Cardiac muscle cell (in vitro differentiated cells and primary cell): ENCODE measurements around the gene PARP1. TPM values are rescaled to one million over a fixed set of nuclear protein-coding genes. Genes with fewer than 3 reads are reported as not detected.

Experiments
- DNase-seq, 2 donors: peaks; one replicate each; pipeline versions ENCODE4 v3.0.0 to v3.0.0-alpha.2; 2010 to 2017; ENCODE audit warnings: low read depth in 1 of 2, low spot score in 1 of 2
- H3K27ac ChIP-seq: fragments of 200-600 bp; sonication (generic); 2 replicates; pipeline ENCODE4 v1.5.1; 2016
- H3K27me3 ChIP-seq: fragments of 200-600 bp; sonication (generic); 2 replicates; pipeline ENCODE4 v1.6.0; 2016; ENCODE audit warnings: control low read depth
- H3K36me3 ChIP-seq: fragments of 200-600 bp; sonication (generic); 2 replicates; pipeline ENCODE4 v1.5.1; 2016; ENCODE audit warnings: control low read depth
- H3K4me1 ChIP-seq: fragments of 200-600 bp; sonication (generic); 2 replicates; pipeline ENCODE4 v1.8.1; 2017; ENCODE audit warnings: low read depth, mild to moderate bottlenecking, mixed run types
- H3K4me3 ChIP-seq: fragments of 200-600 bp; sonication (generic); 2 replicates; pipeline ENCODE4 v1.5.1; 2016; ENCODE audit warnings: mild to moderate bottlenecking
- H3K9me3 ChIP-seq: fragments of 200-600 bp; sonication (generic); 2 replicates; pipeline ENCODE4 v1.5.1; 2017; ENCODE audit warnings: low read depth, mild to moderate bottlenecking, control low read depth
- CTCF ChIP-seq: IDR thresholded peaks from 2 replicates; pipeline ENCODE4 v1.5.1; 2012; ENCODE audit warnings: low read depth, mild to moderate bottlenecking, low read length
- polyA plus RNA-seq: library from polyadenylated mRNA; unstranded; fragments of >200 nt; fragmentation: Nextera tagmentation; extraction: Ambion mirVana; gene quantifications from 2 replicates; pipeline ENCODE4 v1.2.1, GENCODE V29; 2016
- total RNA-seq: library from RNA; depleted of rRNA; stranded (reverse); fragments of >200 nt; gene quantifications from 2 replicates; pipeline ENCODE4 v1.2.3, GENCODE V29; 2016

Gene PARP1
- total and polyA plus RNA-seq, 2 experiments from 2014 or later: 192 to 373 TPM

DNA sequence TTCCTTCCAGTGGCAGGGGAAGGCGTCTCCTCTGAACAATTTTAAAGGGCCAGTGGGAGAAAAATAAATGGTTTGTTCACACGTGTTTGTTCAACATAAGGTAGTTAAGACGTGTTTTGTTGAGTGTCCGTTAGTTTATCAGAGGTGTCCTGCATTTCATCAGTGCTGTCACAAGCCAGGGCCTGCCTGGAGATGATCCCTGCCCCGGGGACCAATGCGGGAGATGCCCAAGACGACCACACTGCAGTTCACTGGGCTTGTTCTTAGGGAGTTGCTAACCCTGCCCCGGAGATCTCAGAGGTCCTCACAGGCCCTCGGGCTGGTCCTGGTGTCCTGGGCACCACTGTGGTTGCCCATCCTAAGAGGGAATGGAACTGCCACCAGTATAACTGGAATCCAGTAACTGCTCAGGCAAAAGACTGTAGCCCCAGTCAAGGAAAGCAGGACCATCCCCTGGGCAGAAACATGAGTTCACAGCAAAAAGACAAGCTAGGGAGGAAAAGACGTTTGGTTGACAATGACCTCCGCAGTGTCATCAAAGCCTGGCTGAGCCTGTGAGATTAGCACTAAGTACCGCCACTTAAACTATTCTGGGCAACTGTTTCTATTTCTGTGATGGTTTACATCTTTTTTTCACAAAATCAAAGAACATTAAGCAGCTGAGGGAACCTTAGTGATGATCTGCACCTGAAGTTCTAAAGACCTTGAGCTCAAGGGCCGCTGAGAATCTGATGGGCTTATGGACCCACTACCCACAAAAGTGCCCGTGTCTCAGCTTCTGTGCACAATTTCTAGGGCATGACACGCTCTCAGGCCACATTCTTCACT, 54.0 kb downstream of the PARP1 start:
- Histone ChIP-seq H3K27me3 (no peaks in the 10 kb centered on the region), H3K4me1 (peaks cover 67% of the 10 kb centered on the region), H3K9me3 (no peaks in the 10 kb centered on the region), H3K36me3 (no peaks in the 10 kb centered on the region), H3K4me3 (no peak overlapping the region), H3K27ac (peak overlapping the region; percentile 87)
- peak in 1 of 2 donors; percentile 52 for DNase-seq
- no peak for TF ChIP-seq CTCF

- Histone ChIP-seq H3K27me3 (no peaks in the 10 kb centered on the region), H3K4me1 (peaks cover 73% of the 10 kb centered on the region), H3K9me3 (no peaks in the 10 kb centered on the region), H3K36me3 (no peaks in the 10 kb centered on the region), H3K4me3 (no peak overlapping the region), H3K27ac (peak overlapping the region; percentile 87)
- TF ChIP-seq CTCF: no peak
- no peak for DNase-seq
Measured at GRCh38 chr1:226351709-226352108, 56.2 kb downstream of the PARP1 start.

DNA sequence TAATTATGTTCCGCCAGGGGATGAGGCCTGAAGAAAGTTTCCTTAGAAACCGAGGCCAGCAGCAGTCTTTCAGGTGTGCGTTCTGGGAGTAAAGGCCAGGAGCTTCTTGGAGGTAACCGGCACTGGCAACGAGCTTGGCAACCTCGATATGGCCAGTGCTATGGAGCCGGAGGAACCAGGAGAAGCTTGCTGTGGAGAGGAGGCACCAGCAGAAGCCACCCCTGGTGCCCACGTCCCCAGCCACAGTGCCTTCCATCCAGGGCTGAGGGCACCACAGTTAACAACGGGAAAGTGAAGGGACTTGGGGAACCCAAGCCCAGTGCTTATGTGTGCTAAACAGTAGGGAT, 57.4 kb downstream of the PARP1 start:
- Histone ChIP-seq H3K27ac (peak overlapping the region; percentile 67), H3K9me3 (no peaks in the 10 kb centered on the region), H3K36me3 (no peaks in the 10 kb centered on the region), H3K4me1 (peaks cover 62% of the 10 kb centered on the region), H3K27me3 (no peaks in the 10 kb centered on the region), H3K4me3 (no peak overlapping the region)
- TF ChIP-seq CTCF: no peak
- no peak for DNase-seq

DNA sequence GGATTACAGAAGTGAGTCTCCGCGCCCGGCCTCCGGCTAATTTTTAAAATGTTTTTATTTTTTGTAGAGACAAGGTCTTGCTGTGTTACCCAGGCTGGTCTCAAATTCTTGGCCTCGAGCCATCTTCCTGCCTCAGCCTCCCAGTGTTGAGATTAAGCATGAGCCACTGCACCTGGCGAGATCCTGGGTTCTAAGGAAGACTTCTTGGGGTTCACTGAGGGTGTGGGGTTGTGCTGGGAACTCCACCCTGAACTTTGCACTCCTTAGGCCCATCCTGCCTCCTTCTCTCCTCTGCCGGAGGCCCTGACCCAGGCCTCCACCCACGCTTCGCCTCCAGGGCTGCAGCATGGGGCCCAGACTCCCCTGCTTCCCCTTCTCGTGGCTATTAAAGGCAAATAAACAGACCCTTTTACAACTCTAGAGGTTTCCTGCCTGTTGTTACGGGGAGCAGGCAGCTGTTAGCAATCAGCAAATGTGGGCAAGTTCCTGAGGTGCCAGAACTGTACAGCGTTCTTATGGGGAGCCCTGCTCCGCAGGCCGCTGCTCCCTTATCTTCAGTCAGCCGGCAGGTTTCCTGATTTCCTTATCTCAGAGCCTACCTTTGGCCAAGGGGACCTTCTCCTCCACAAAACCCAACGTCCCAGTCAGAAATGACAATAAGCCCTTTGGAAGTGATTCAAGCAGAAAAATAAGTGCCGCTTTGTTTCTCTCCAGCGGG, 57.9 kb downstream of the PARP1 start:
- Histone ChIP-seq H3K4me3 (no peak overlapping the region), H3K4me1 (peaks cover 56% of the 10 kb centered on the region), H3K27ac (peak overlapping the region; percentile 67), H3K36me3 (no peaks in the 10 kb centered on the region), H3K9me3 (no peaks in the 10 kb centered on the region), H3K27me3 (no peaks in the 10 kb centered on the region)
- DNase-seq: peak in 1 of 2 donors; percentile 52
- no peak for TF ChIP-seq CTCF

- no peak overlapping the region for H3K27ac ChIP-seq
- TF ChIP-seq CTCF: no peak
- H3K9me3 ChIP-seq: no peaks in the 10 kb centered on the region
- no peaks in the 10 kb centered on the region for H3K27me3 ChIP-seq
- peaks cover 48% of the 10 kb centered on the region for H3K4me1 ChIP-seq
- no peak overlapping the region for H3K4me3 ChIP-seq
- no peaks in the 10 kb centered on the region for H3K36me3 ChIP-seq
- DNase-seq: no peak
Measured at GRCh38 chr1:226349081-226349480, 58.8 kb downstream of the PARP1 start.
